Mesothelial cell of epicardium (in vitro differentiated cells): ENCODE measurements around the gene HDGFL2. TPM values are rescaled to one million over a fixed set of nuclear protein-coding genes. Genes with fewer than 3 reads are reported as not detected.

Source experiments
- DNase-seq, 2 experiments: peaks; one replicate each; pipeline ENCODE4 v3.0.0; 2021; ENCODE audit warnings: low spot score in 2 of 2; ENCODE audit not compliant: unreplicated experiment in 2 of 2
- H3K27ac Mint-ChIP-seq: 2 replicates; pipeline ENCODE4 v1.8.0; 2021; ENCODE audit warnings: mixed read lengths
- H3K27me3 Mint-ChIP-seq: 2 replicates; pipeline ENCODE4 v1.8.0; 2021; ENCODE audit warnings: low read depth, mixed read lengths
- H3K36me3 Mint-ChIP-seq: 2 replicates; pipeline ENCODE4 v1.8.0; 2021; ENCODE audit warnings: mixed read lengths
- H3K4me1 Mint-ChIP-seq: 2 replicates; pipeline ENCODE4 v1.8.0; 2021; ENCODE audit warnings: mixed read lengths
- H3K4me3 Mint-ChIP-seq: 2 replicates; pipeline ENCODE4 v1.8.0; 2021; ENCODE audit warnings: mild to moderate bottlenecking, moderate library complexity, mixed read lengths
- H3K9me3 Mint-ChIP-seq: 2 replicates; pipeline ENCODE4 v1.8.0; 2021; ENCODE audit warnings: mixed read lengths
- CTCF ChIP-seq: fragments of 200-600 bp; sonication (generic); IDR thresholded peaks from one replicate; pipeline ENCODE4 v1.5.0; 2021; ENCODE audit warnings: antibody characterized with exemption; ENCODE audit not compliant: unreplicated experiment
- total RNA-seq: library from RNA; stranded (reverse); gene quantifications from 3 replicates; pipeline ENCODE4 v1.2.1, GENCODE V29; 2021

The HDGFL2 gene
- total RNA-seq, 1 donor from 2014 or later, result 91.3 TPM

- Mint-ChIP-seq H3K4me3 (no peak overlapping the region), H3K27me3 (no peaks in the 10 kb centered on the region), H3K4me1 (no peaks in the 10 kb centered on the region), H3K36me3 (peaks cover 16% of the 10 kb centered on the region), H3K9me3 (no peaks in the 10 kb centered on the region), H3K27ac (no peak overlapping the region)
- TF ChIP-seq CTCF, result no peak
- DNase-seq, result no peak
Measured at GRCh38 chr19:4501691-4502090, 29.6 kb downstream of the HDGFL2 start.

GRCh38 chr19:4502282-4503131, 30.4 kb downstream of the HDGFL2 start:
- no peak for DNase-seq
- no peak overlapping the region for H3K27ac Mint-ChIP-seq
- no peaks in the 10 kb centered on the region for H3K27me3 Mint-ChIP-seq
- no peak for TF ChIP-seq CTCF
- H3K4me1 Mint-ChIP-seq, result no peaks in the 10 kb centered on the region
- peaks cover 17% of the 10 kb centered on the region for H3K36me3 Mint-ChIP-seq
- H3K4me3 Mint-ChIP-seq, result no peak overlapping the region
- H3K9me3 Mint-ChIP-seq, result no peaks in the 10 kb centered on the region

- Mint-ChIP-seq H3K36me3 (peaks cover 17% of the 10 kb centered on the region), H3K27ac (no peak overlapping the region), H3K27me3 (no peaks in the 10 kb centered on the region), H3K4me1 (no peaks in the 10 kb centered on the region), H3K9me3 (no peaks in the 10 kb centered on the region), H3K4me3 (no peak overlapping the region)
- TF ChIP-seq CTCF, result no peak
- no peak for DNase-seq
Measured at GRCh38 chr19:4503132-4503824, 31.2 kb downstream of the HDGFL2 start.

- Mint-ChIP-seq H3K27me3 (no peaks in the 10 kb centered on the region), H3K4me1 (no peaks in the 10 kb centered on the region), H3K4me3 (no peak overlapping the region), H3K9me3 (no peaks in the 10 kb centered on the region), H3K36me3 (peaks cover 17% of the 10 kb centered on the region), H3K27ac (no peak overlapping the region)
- DNase-seq, result no peak
- no peak for TF ChIP-seq CTCF
Measured at GRCh38 chr19:4503825-4504170, 31.7 kb downstream of the HDGFL2 start.

GRCh38 chr19:4504297-4504701, 32.2 kb downstream of the HDGFL2 start:
- no peaks in the 10 kb centered on the region for H3K27me3 Mint-ChIP-seq
- DNase-seq, result no peak
- H3K4me1 Mint-ChIP-seq, result no peaks in the 10 kb centered on the region
- H3K36me3 Mint-ChIP-seq, result peaks cover 17% of the 10 kb centered on the region
- H3K27ac Mint-ChIP-seq, result no peak overlapping the region
- TF ChIP-seq CTCF, result no peak
- H3K9me3 Mint-ChIP-seq, result no peaks in the 10 kb centered on the region
- H3K4me3 Mint-ChIP-seq, result no peak overlapping the region
